HG03280 (cell line): ENCODE results near the gene TFIP11.

Source experiments
- ATAC-seq: cut with Tn5 transposase; IDR thresholded peaks from one replicate; pipeline ENCODE4 v1.9.1; 2021; ENCODE audit warnings: mild to moderate bottlenecking, moderate library complexity; ENCODE audit not compliant: unreplicated experiment

The TFIP11 gene

DNA sequence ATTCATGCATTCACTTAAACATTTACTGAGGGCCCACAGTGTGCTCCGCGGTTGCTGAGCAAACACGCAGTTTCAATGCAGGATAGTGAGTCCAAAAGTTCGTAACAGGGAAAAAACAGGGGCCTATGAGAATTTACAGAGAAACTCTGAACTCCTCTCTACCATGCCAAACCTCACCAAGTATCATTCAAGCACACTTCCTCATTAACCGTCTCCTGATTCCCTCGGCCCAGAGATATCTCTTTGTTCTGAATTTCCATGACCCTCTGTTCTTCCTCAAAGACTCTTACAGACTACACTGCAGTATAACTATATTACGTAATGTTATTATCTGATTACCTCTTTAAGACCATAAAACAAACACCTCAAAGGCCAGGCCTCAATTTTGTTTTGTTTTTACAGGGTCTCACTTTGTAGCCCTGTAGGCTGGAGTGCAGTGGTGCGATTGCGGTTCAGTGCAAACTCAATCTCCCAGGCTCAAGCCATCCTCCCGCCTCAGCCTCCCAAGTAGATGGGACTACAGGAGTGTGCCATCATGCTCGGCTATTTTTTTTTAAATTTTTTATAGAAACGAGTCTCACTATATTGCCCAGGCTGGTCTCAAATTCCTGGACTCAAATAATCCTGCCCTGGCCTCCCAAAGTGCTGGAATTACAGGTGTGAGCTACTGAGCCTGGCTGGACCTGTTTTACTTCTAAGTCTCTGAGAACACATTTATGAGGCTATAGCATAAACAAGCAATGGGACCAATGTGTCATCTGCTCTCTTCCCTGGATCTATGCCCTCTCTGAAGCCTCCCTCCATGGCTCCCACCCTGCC, 32.3 kb downstream of the TFIP11 start:
- ATAC-seq: no peak

DNA sequence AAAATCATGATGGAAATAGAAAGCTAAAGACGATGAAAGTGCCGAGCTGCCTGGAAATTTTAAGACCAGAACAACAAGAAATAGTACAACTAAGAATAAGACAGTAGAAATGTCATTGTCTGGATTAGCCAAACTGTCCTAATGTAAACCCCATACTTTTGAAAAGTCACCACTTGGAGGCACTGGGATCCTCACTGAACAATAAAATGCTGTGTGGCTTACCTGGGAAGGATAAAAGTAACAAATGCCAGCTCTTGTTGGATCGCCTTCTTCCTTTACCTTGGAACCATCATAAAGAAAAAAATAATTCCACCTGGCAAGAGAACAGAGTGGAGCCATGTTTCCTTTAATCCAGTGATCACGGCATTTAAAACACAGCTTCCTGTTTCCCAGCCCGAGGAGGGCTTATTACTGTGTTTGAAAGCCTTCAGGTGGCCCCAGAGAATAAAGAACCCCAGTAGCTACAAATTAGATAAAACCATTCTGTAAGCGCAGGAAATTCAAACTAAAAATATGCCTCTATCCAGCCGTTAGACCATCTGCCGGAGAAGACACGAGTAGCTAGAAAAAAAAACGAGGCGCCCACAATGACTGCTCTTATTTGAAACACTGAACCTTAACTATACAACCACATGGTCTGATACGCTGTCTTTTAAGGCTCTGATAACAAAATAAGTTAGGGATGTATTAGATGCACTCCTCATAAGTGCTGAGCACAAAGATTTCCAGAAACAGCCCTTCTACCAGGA, 33.1 kb downstream of the TFIP11 start:
- ATAC-seq: no peak

DNA sequence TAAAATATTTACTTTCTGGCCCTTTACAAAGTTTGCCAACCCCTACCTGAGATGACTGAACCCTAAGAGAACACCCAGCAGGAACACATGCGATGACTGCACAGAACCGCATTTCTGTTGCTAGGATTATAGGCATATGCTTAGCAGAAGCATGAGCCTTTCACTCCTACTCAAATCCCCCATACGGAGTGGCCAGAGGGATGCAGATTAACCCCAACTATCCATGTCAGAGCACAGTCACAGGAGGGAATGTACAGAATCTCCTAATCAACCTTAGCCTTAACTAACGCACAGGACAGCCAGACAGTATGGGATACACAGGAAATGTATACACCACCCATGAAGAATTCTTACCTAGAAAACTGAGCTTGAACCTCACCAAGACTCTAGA, 34.9 kb downstream of the TFIP11 start:
- ATAC-seq: no peak

DNA sequence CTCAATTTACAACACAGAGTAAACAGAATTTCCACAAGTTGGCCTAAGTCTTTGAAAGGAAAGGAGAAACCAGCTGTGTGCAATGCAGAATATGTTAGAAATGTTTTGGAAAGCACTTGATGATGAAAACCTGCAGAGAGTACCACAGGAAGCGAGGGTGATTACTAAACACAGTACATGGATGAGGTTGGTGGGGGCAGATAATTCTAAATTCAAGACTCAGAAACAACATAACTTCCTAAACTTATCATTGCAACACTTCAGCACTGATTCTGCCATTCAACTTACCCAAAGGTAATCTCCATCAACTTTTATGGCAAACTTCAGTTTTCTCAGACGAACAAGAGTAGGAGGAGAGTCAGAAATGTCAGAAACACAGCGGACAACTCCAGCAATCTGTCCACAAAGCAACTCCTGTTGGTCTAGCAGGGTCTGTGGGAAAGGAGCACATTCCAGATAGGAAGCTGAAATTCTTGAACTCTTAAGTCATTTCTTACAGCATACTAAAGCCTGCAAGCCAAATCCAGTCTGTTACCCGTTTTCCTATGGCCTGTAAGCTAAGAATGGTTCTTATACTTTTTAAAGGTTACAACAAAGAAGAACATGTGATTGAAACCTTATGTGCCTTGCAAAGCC, 35.5 kb downstream of the TFIP11 start:
- ATAC-seq: no peak

DNA sequence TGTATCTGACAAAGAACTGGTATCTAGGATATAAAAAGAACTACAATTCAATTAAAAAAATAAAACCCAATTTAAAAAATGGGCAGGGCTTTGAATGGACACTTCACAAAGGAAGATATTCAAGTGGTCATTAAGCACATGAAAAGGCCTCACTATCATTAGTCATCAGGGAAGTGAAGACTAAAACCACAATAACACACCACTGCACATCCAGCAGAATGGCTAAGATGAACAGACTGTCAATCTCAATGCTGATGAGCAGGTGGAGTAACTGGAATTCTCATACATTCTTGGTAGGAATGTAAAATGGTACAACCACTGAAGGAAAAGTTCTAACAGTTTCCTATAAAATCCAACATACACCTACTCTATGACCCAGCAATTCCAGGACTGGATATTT, 37.6 kb downstream of the TFIP11 start:
- no peak for ATAC-seq

DNA sequence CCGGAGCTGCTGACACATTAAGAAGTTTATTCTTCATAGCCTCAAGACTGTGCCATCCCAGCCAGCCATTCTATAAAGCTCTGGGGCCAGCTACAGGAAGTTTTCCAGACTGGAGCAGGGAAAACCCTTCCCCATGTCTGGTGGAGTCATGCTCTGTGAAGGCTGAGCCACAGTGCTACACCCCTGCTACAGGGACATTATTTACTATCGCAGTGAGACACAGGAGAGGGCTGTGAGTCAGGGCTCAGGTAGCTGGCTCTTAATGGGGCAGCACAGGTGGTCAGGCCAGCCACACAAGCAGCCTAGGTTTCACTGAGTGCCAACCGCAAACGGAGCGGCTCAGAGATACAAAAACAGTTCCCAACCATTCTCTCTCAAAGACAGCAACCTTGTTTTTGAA, 40.8 kb downstream of the TFIP11 start:
- ATAC-seq: no peak

DNA sequence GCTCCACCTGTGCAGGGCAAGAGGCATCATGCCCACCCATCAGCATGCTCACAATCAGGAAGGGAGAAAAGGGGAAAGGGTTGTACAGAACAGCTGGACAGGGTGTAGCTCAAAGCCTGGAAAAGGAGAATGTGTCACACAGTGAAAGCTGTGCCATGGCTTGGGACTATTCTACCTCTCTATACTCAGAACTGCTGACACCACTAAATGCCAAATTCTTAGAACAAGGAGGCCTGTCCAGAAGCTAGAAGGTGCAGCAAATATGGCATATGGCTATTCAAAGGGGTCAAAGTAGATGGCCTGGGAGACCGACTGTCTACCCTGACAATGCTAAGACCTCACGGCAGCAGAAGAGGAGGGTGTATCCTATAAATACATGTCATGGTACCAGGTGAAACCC, 41.5 kb downstream of the TFIP11 start:
- no peak for ATAC-seq

DNA sequence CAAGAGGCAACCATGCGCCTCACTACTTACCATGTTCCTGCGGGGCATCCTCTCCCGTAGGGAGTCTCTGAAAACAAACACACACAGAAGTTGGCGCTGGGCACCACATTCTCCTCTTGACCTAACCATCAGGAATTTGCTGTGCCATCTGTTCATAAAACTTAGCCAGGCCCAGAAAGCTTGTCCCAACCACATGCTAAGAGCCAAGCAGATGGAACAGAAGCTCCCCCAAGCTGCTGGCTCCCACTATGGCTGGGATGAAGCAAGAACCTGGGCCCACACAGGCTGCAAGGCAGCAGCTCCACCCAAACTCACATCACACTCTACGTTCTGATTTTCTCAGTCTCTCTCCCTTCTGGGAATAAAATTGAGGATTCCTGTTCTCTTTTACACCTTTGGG, 46.1 kb downstream of the TFIP11 start:
- no peak for ATAC-seq

DNA sequence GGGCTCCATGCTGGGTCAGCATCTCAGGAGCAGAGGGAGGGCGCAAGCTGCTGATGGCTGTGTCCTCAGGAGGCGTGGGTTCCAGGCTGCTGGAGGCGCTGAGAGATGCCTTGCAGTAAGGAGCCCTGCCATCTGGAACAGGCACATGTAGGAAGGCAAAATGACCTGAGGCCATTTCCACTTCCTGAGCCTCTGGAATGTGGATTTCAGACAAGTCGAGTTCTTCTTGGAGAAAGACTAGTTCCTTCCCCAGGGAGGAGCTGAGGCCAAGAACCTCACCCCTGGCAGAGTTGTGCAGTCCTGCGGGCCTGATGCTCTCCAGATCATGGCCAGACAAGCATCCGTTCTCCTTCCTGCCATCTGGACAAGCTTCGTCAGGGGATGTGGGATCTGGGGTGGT, 48.0 kb downstream of the TFIP11 start:
- no peak for ATAC-seq

DNA sequence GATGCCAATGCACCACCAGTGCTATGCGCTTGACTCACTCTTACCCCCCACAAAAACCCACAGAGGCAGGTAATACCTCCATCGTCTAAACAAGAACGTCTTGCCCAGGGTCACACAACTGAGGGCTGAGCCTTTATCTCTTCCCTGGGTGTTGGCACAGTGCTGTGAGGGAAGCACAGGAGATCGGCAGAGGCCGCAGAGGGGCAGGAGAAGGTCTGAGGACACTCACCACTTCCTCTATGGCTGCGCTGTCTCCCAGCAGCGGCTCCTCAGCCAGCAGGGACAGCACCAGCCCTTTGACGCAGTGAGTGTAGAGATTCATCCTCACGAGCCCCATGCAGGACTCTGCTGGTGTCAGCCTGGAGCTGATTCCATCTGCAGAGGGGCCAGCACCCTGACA, 48.6 kb downstream of the TFIP11 start:
- ATAC-seq: no peak

DNA sequence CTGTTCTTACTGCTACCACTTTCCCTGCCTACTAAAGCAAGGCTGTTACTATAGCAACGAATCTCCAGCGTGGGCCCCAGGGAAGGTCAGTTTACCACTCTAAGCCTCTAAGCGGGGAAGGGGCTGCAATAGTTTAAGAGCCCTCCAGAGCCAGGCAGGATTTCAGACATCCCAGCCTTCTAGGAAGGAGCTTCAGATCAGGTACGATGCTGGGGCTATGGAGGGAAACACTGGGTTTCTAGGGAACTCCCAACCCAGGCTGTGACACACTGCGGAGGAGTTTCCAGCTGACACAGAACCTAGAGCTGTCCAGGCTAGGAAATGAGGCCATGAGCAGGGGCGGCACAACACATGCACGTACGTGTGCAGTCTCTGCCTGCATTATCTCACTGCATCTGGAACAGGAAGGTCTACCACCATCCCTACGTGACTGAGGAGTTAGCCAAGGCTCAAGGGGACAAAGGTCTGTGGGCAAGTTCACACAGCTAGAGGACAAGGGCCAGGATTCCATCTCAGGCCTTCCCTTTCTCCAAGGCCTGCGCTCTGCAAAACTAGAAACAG, 49.1 kb downstream of the TFIP11 start:
- ATAC-seq: no peak

DNA sequence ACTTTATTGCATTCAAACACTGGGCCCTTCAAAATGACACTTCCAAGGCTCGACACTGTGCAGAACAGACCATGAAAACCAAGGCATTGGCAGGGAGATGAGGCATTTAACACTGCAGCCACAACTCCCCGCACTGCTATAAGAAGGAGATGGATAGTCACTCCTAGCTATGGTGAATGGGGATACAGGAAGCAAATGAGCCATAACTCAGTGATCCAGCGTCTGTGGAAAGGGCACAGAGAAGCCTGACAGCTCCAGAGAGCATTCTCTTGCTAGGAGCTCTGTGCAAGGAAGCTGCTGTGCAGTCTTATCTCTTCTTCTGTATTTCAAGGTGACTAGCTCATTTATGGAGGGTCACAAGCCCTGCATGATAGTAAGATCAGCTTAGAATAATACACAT, 49.6 kb downstream of the TFIP11 start:
- no peak for ATAC-seq

DNA sequence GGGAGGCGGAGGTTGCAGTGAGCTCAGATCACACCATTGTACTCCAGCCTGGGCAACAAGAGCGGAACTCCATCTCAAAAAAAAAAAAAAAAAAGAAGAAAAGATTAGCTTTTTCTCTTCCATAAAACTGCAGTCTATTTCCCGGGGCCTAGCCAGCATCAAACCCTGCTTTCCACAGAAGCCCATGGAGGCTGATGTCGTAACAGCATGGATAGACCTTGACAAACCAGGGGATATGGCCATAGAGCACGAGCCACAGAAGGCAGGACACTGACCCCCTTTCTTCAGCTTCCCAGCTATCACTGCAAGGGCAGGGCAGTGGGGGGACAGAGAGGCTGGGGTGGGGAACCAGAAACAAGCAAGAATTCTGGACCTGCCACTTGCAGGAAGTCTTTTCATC, 50.2 kb downstream of the TFIP11 start:
- no peak for ATAC-seq

DNA sequence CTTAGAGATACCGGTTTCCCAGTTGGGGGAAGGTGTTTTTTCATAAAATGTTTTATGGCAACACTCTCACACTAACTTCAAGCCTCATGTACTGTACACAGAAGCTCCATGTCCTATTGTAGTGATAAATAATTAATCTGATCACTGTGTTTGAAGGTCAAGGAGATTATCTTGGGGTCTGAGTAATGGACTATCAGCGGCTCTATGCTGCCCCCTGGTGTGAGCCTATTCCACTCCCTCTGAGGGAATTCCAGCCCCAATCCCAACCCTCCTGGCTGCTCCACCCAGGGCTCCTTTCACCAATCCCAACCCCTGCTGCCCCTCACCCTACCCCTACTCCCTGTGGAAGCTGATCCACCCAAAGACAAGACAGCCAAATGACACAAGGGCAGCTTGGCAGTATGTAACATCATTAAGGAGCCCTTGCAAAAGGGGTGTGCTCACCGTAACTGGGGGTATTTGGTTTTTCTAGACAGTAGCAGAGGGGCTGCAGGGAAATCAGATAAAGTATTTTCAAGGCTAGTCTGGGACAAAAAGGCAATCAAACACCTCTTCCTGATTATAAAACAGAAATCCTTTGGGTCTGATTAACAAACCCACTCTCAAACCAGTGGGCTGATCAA, 51.0 kb downstream of the TFIP11 start:
- no peak for ATAC-seq

DNA sequence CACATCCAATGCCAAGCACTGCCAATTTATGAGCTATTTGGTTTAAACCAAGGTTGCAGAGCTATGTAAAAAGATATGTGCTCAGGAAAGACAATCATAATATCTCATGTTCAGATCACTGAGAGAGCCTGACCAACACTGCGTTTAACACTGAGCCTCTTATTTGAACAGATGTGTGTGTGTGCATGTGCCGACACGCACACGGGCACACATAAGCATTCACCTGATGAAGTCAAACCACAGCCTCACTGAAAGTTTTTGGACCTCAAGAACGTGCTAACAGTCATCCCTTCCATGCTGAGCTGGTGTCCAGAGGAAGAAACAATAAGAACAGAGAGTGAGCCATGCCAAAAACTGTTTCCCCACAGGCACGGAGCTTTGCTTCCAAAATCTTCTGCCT, 52.1 kb downstream of the TFIP11 start:
- ATAC-seq: no peak

DNA sequence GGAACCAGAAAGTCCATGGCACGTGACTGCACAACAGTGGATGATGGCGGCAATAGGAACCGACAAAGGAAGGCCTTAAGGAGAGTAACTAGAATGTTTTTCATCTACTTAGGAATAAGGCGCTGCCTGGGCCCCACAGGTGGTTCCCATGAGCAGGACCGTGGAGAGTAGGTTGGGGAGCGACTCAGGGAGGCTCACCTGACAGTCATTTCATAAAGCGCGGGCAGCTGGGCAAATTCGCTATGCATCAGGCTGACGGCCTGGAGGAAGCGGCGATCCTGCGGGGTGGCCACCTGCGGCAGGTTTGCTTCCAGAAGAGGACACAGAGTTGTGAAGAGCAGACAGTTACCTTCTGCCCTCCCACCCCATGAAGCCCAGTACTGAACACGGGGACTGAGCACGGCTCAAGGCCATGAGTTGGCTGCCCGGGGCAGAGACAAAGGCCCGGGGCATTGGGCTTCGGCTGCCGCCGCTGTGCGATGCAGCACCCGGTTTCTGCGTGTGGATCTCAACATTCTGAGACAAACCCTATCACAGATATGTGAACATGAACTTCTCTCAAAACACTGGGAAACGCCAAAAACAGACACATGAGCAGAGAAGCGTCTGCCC, 54.5 kb downstream of the TFIP11 start:
- no peak for ATAC-seq

DNA sequence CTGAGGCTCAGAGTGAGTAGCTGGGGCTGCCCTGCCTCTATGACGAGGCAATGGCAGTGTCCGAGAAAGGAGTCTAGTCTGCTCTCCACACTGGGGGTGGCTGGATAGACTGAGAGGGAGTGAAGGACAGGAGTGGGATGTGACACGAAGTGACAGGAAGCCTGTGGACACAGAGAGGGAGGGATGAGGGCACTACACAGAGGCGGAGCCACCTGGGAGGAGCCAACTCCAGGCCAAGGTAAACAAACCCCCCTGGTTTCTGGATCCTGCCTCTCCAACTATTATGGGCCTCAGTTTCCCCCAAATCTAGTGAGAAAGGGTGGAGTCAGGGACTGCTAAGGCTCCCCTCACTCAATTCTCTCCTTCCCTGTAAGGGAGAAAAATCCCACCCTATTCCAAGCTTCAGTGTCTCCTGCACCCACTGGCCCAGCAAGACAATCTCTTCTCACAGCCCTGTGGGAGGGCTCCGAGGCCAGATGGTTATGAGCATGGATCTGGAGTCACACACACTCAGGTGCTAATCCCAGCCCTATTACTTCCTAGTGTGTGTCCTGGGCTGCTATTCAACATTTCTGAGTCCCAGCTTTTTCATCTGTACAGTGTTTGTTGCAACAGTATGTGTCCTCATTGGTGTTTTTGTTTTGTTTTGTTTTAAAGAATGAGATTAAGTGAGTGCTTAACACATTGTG, 58.3 kb downstream of the TFIP11 start:
- no peak for ATAC-seq

DNA sequence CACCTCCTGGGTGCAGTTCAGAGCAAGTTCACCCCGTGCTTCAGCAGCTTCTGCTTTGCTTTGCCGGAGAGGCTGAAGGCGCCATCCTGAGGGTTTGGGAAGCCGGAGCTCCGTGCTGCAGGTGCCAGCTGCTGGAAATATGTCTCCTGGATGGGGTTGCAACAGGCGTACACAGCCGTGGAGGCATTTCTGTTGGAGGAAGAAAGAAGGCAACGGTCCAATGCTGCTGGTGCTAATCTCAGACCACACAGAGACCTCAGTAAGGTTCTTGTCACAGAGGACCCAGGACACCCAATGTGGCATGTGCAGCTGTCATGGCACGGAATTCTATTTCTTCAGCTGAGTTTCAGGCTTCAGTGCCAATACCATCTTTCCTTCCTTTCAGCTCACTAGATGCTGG, 59.1 kb downstream of the TFIP11 start:
- ATAC-seq: no peak

DNA sequence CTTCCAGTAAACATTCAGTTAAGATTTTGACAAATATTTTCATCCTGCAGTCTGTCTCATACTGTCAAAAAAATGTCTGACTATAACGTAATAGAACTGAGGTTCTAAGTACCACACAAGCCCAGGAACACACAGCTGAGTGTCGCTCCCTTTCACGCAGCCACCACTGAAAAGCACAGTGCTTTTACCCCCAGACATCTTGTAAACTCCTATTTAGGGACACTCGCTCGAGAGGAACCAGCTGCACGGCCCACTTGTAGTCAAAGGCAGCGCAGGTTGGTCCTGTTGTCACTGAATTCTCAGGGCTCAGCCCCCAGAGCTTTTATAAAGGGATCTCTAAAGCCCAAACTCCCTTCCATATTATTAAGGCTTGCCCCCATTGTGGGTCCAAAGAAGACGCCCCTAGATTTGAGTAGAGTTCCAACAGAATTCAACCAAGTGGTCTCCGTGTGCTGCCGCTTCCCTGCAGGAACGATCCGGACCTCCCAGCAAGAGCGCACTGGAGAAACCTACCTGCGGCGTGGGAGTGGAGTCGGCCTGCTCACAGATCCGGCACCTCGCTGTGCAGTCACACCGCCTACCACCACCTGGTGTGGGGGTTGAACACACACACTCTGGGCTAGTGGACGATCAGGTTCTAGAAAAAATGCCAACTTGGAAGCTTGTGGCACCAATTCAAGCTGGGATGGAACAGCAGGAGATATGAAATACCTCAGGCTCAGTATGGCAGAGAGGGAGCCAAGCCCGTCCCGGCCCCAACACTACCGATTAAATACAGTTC, 59.8 kb downstream of the TFIP11 start:
- no peak for ATAC-seq
